Frontal cortex (tissue), 4 donors: Measurements from ENCODE around the gene TOP2A. TPM values are rescaled to one million over a fixed set of nuclear protein-coding genes. Genes with fewer than 3 reads are reported as not detected.
"Not testable (repeated sequence)": the region's sequence is repeated elsewhere in the genome, so short reads cannot be mapped to it uniquely, and the experiment has no call there.

Experiments used
- DNase-seq, 2 donors: peaks; one replicate each; pipeline ENCODE4 v3.0.0; 2012; ENCODE audit warnings: low spot score in 2 of 2
- FAIRE-seq: peaks from 2 replicates; lab custom pipeline; 2012; peaks lifted over from hg19 to GRCh38; lab: Jason Lieb, UNC
- total RNA-seq: library from RNA; depleted of rRNA; stranded (reverse); fragments of >200 nt; gene quantifications from one replicate; pipeline ENCODE4 v1.2.3, GENCODE V29; 2014
- donor health status: control.
- donor health status: control.
- donor health status: control.

Gene TOP2A
- total RNA-seq, 1 donor from 2014 or later, result 19.6 TPM

GRCh38 chr17:40433551-40434415 lies 16.1 kb upstream of the TOP2A start:
- DNase-seq (no peak), FAIRE-seq (no peak)

- DNase-seq, result no peak
Observed at GRCh38 chr17:40432864-40433528, 15.3 kb upstream of the TOP2A start.

GRCh38 chr17:40431231-40431602 lies 13.5 kb upstream of the TOP2A start:
- DNase-seq (no peak), FAIRE-seq (no peak)

More at GRCh38 chr17:40432864-40433528, 15.3 kb upstream of the TOP2A start:
- FAIRE-seq, result no peak

- FAIRE-seq (no peak), DNase-seq (no peak)
Observed at GRCh38 chr17:40430272-40431230, 12.9 kb upstream of the TOP2A start.

- FAIRE-seq, result no peak
- no peak for DNase-seq
Observed at GRCh38 chr17:40427002-40427491, 9.4 kb upstream of the TOP2A start.

GRCh38 chr17:40425741-40426140 lies 8.0 kb upstream of the TOP2A start:
- FAIRE-seq, result no peak
- DNase-seq, result no peak

- FAIRE-seq (no peak), DNase-seq (no peak)
Observed at GRCh38 chr17:40422990-40423633, 5.4 kb upstream of the TOP2A start.

GRCh38 chr17:40419559-40420331 lies 2.0 kb upstream of the TOP2A start:
- FAIRE-seq, result no peak
- no peak for DNase-seq

- FAIRE-seq (no peak), DNase-seq (no peak)
Observed at GRCh38 chr17:40418428-40418706, 671 bp upstream of the TOP2A start.

- DNase-seq (no peak), FAIRE-seq (no peak)
Observed at GRCh38 chr17:40417258-40417608, 463 bp downstream of the TOP2A start.

GRCh38 chr17:40416671-40417070 lies 1.0 kb downstream of the TOP2A start:
- FAIRE-seq, result no peak
- no peak for DNase-seq

GRCh38 chr17:40415390-40415789 lies 2.3 kb downstream of the TOP2A start:
- no peak for DNase-seq
- FAIRE-seq, result no peak

- DNase-seq, FAIRE-seq: not testable (repeated sequence)
Observed at GRCh38 chr17:40414312-40414711, 3.4 kb downstream of the TOP2A start.

- no peak for DNase-seq
- FAIRE-seq, result no peak
Observed at GRCh38 chr17:40412880-40413279, 4.8 kb downstream of the TOP2A start.

- FAIRE-seq, result no peak
Observed at GRCh38 chr17:40411821-40412220, 5.9 kb downstream of the TOP2A start.

GRCh38 chr17:40410082-40410481 lies 7.6 kb downstream of the TOP2A start:
- DNase-seq (no peak), FAIRE-seq (no peak)

More at GRCh38 chr17:40411821-40412220, 5.9 kb downstream of the TOP2A start:
- no peak for DNase-seq

GRCh38 chr17:40409540-40409939 lies 8.2 kb downstream of the TOP2A start:
- FAIRE-seq, DNase-seq: not testable (repeated sequence)

- FAIRE-seq, result no peak
- DNase-seq, result no peak
Observed at GRCh38 chr17:40407460-40407859, 10.2 kb downstream of the TOP2A start.

- DNase-seq (no peak), FAIRE-seq (no peak)
Observed at GRCh38 chr17:40404003-40404402, 13.7 kb downstream of the TOP2A start.
